GM23338 (cell line): ENCODE data around the gene OXT. TPM values are rescaled to one million over a fixed set of nuclear protein-coding genes. Genes with fewer than 3 reads are reported as not detected.

Experiments
- ATAC-seq: fragments of 200-7000 bp; cut with Tn5 transposase; 3 replicates; pipeline ENCODE4 v1.9.1; 2020
- DNase-seq: peaks from one replicate; pipeline ENCODE4 v3.0.0-alpha.2; 2015; ENCODE audit warnings: low spot score
- H2AFZ ChIP-seq: fragments of 200-600 bp; sonication (generic); 2 replicates; pipeline ENCODE4 v1.8.0; 2016; ENCODE audit warnings: antibody characterized with exemption, mild to moderate bottlenecking, moderate library complexity
- H3F3A ChIP-seq: fragments of 200-600 bp; sonication (generic); replicated peaks from 2 replicates; pipeline ENCODE4 v1.8.0; 2017; ENCODE audit warnings: antibody characterized with exemption, mixed run types, low read depth
- H3K27ac ChIP-seq: fragments of 200-600 bp; sonication (generic); 2 replicates; pipeline ENCODE4 v1.6.1; 2016; ENCODE audit warnings: low read depth
- H3K27me3 ChIP-seq: fragments of 200-600 bp; sonication (generic); 2 replicates; pipeline ENCODE4 v1.8.0; 2016; ENCODE audit warnings: mild to moderate bottlenecking, mixed run types, moderate library complexity; ENCODE audit not compliant: insufficient read depth
- H3K36me3 ChIP-seq: fragments of 200-600 bp; sonication (generic); 2 replicates; pipeline ENCODE4 v1.8.0; 2016; ENCODE audit warnings: mild to moderate bottlenecking; ENCODE audit not compliant: insufficient read depth
- H3K4me1 ChIP-seq: fragments of 200-600 bp; sonication (generic); 2 replicates; pipeline ENCODE4 v1.8.0; 2016; ENCODE audit warnings: mild to moderate bottlenecking, moderate library complexity; ENCODE audit not compliant: insufficient read depth
- H3K4me2 ChIP-seq: fragments of 200-600 bp; sonication (generic); 2 replicates; pipeline ENCODE4 v1.7.1; 2017; ENCODE audit warnings: mixed run types
- H3K4me3 ChIP-seq: fragments of 200-600 bp; sonication (generic); 2 replicates; pipeline ENCODE4 v1.6.1; 2016; ENCODE audit warnings: mixed run types
- H3K79me2 ChIP-seq: fragments of 200-600 bp; sonication (generic); replicated peaks from 2 replicates; pipeline ENCODE4 v1.8.0; 2017; ENCODE audit warnings: mild to moderate bottlenecking; ENCODE audit not compliant: insufficient read depth
- H3K9me2 ChIP-seq: fragments of 200-600 bp; sonication (generic); 2 replicates; pipeline ENCODE4 v1.8.0; 2017; ENCODE audit not compliant: insufficient read depth
- H4K20me1 ChIP-seq: fragments of 200-600 bp; sonication (generic); replicated peaks from 2 replicates; pipeline ENCODE4 v1.8.0; 2017; ENCODE audit warnings: mild to moderate bottlenecking; ENCODE audit not compliant: insufficient read depth
- H3K27ac Mint-ChIP-seq: 2 replicates; pipeline ENCODE4 v1.8.0; 2020; ENCODE audit warnings: inconsistent platforms, mild to moderate bottlenecking, moderate library complexity, mixed read lengths
- H3K27me3 Mint-ChIP-seq: 3 replicates; pipeline ENCODE4 v1.8.0; 2022; ENCODE audit warnings: low read depth, mild to moderate bottlenecking, moderate library complexity, mixed read lengths, inconsistent platforms; ENCODE audit not compliant: insufficient read depth, poor library complexity
- H3K36me3 Mint-ChIP-seq: 3 replicates; pipeline ENCODE4 v1.8.0; 2021; ENCODE audit warnings: low read depth, mild to moderate bottlenecking, inconsistent platforms, moderate library complexity, mixed read lengths
- H3K4me1 Mint-ChIP-seq: 3 replicates; pipeline ENCODE4 v1.8.0; 2020; ENCODE audit warnings: mild to moderate bottlenecking, inconsistent platforms, mixed read lengths
- H3K4me3 Mint-ChIP-seq: 3 replicates; pipeline ENCODE4 v1.8.0; 2021; ENCODE audit warnings: moderate library complexity, mild to moderate bottlenecking, inconsistent platforms, mixed read lengths
- H3K9me3 Mint-ChIP-seq: 3 replicates; pipeline ENCODE4 v1.8.0; 2020; ENCODE audit warnings: moderate library complexity, mild to moderate bottlenecking, inconsistent platforms, mixed read lengths
- CREB1 ChIP-seq: fragments of 250-450 bp; sonication (Bioruptor Pico); IDR thresholded peaks from 2 replicates; pipeline ENCODE4 v1.5.0; 2020; ENCODE audit warnings: low read depth, mild to moderate bottlenecking, moderate library complexity
- EZH2 ChIP-seq: fragments of 200-600 bp; sonication (generic); IDR thresholded peaks from one replicate; pipeline ENCODE4 v1.8.0; 2017; ENCODE audit warnings: antibody characterized with exemption, mild to moderate bottlenecking, low read depth; ENCODE audit not compliant: unreplicated experiment
- EZH2phosphoT487 ChIP-seq: fragments of 200-600 bp; sonication (generic); IDR thresholded peaks from one replicate; pipeline ENCODE4 v1.8.1; 2018; ENCODE audit warnings: antibody characterized with exemption; ENCODE audit not compliant: unreplicated experiment
- NANOG ChIP-seq: IDR thresholded peaks from 2 replicates; pipeline ENCODE4 v1.6.1; 2016; ENCODE audit warnings: antibody characterized with exemption, borderline replicate concordance
- POLR2AphosphoS5 ChIP-seq: IDR thresholded peaks from 2 replicates; pipeline ENCODE4 v1.6.1; 2016; ENCODE audit warnings: antibody characterized with exemption, low read depth
- STAT1 ChIP-seq: IDR thresholded peaks from one replicate; pipeline ENCODE4 v1.6.1; 2016; ENCODE audit warnings: antibody characterized with exemption; ENCODE audit not compliant: unreplicated experiment
- ZNF114 ChIP-seq: fragments of 250-450 bp; sonication (Bioruptor Pico); IDR thresholded peaks from 2 replicates; pipeline ENCODE4 v1.5.0; 2020; ENCODE audit warnings: mild to moderate bottlenecking, moderate library complexity
- ZNF331 ChIP-seq: fragments of 250-450 bp; sonication (Bioruptor Pico); IDR thresholded peaks from 2 replicates; pipeline ENCODE4 v1.5.0; 2020; ENCODE audit warnings: low read depth, mild to moderate bottlenecking, moderate library complexity
- long read RNA-seq: library from polyadenylated mRNA; unstranded; transcript quantifications from one replicate; pipeline ENCODE4 v2.0.0, GENCODE V29; 2020; ENCODE audit not compliant: unreplicated experiment
- polyA plus RNA-seq: library from polyadenylated mRNA; unstranded; fragments of >200 nt; fragmentation: Nextera tagmentation; extraction: Ambion mirVana; gene quantifications from 2 replicates; pipeline ENCODE4 v1.2.1, GENCODE V29; 2016
- total RNA-seq: library from RNA; depleted of rRNA; stranded (reverse); fragments of >200 nt; shearing (Covaris generic); gene quantifications from 2 replicates; pipeline ENCODE4 v1.2.3, GENCODE V29; 2014; rRNA removed
- TF ChIP-seq, protein P1 (sequence below): IDR thresholded peaks from 2 replicates; pipeline ENCODE4 v1.6.1; 2016; ENCODE audit warnings: antibody characterized with exemption
- TF ChIP-seq, protein P2 (sequence below): fragments of 250-450 bp; sonication (Bioruptor Pico); IDR thresholded peaks from 2 replicates; pipeline ENCODE4 v1.5.0; 2020; ENCODE audit warnings: mild to moderate bottlenecking, moderate library complexity
- TF ChIP-seq, protein P3 (sequence below): IDR thresholded peaks from one replicate; pipeline ENCODE4 v1.6.1; 2018; ENCODE audit warnings: antibody characterized with exemption; ENCODE audit not compliant: unreplicated experiment

OXT gene
- not detected in 2 replicates for total RNA-seq
- polyA plus RNA-seq: 1.5 and 3.5 TPM in 2 replicates
- long read RNA-seq: 0 reads

DNA sequence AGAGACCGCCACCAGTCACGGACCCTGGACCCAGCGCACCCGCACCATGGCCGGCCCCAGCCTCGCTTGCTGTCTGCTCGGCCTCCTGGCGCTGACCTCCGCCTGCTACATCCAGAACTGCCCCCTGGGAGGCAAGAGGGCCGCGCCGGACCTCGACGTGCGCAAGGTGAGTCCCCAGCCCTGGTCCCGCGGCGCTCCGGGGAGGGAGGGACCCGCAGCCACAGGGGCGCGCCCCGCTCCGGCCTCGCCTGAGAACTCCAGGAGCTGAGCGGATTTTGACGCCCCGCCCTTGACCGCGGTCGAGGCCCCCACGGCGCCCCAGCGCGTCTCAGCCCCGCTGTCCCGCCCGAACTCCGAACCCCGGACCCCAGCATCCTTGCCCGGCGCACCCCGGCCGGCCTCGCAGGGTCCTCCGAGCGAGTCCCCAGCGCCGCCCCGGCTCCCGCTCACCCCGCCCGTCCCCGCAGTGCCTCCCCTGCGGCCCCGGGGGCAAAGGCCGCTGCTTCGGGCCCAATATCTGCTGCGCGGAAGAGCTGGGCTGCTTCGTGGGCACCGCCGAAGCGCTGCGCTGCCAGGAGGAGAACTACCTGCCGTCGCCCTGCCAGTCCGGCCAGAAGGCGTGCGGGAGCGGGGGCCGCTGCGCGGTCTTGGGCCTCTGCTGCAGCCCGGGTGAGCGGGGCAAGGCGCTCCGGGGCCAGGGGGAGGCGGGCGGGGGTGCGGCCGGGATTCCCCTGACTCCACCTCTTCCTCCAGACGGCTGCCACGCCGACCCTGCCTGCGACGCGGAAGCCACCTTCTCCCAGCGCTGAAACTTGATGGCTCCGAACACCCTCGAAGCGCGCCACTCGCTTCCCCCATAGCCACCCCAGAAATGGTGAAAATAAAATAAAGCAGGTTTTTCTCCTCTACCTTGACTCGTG is at the start of gene OXT:
Gene OXT (plus strand): TSS at position 11 of the 920 bp plus-strand sequence. CDS start 36 bp downstream, at position 47.
- no peaks in the 10 kb centered on the region for H3K36me3 ChIP-seq
- H4K20me1 ChIP-seq: no peaks in the 10 kb centered on the region
- Mint-ChIP-seq H3K4me1 (peaks cover 23% of the 10 kb centered on the region), H3K27ac (no peak within 1 kb of the TSS), H3K27me3 (peaks cover 36% of the 10 kb centered on the region), H3K36me3 (no peaks in the 10 kb centered on the region), H3K9me3 (no peaks in the 10 kb centered on the region), H3K4me3 (peak within 1 kb of the TSS; percentile 70)
- H3K4me3 ChIP-seq: peak within 1 kb of the TSS; percentile 64
- H3K27ac ChIP-seq: no peak within 1 kb of the TSS
- TF ChIP-seq, protein P1, sequence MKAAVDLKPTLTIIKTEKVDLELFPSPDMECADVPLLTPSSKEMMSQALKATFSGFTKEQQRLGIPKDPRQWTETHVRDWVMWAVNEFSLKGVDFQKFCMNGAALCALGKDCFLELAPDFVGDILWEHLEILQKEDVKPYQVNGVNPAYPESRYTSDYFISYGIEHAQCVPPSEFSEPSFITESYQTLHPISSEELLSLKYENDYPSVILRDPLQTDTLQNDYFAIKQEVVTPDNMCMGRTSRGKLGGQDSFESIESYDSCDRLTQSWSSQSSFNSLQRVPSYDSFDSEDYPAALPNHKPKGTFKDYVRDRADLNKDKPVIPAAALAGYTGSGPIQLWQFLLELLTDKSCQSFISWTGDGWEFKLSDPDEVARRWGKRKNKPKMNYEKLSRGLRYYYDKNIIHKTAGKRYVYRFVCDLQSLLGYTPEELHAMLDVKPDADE: no peak
- peak; percentile 38 for TF ChIP-seq EZH2
- TF ChIP-seq NANOG: no peak
- no peak for TF ChIP-seq EZH2phosphoT487
- TF ChIP-seq, protein P2, sequence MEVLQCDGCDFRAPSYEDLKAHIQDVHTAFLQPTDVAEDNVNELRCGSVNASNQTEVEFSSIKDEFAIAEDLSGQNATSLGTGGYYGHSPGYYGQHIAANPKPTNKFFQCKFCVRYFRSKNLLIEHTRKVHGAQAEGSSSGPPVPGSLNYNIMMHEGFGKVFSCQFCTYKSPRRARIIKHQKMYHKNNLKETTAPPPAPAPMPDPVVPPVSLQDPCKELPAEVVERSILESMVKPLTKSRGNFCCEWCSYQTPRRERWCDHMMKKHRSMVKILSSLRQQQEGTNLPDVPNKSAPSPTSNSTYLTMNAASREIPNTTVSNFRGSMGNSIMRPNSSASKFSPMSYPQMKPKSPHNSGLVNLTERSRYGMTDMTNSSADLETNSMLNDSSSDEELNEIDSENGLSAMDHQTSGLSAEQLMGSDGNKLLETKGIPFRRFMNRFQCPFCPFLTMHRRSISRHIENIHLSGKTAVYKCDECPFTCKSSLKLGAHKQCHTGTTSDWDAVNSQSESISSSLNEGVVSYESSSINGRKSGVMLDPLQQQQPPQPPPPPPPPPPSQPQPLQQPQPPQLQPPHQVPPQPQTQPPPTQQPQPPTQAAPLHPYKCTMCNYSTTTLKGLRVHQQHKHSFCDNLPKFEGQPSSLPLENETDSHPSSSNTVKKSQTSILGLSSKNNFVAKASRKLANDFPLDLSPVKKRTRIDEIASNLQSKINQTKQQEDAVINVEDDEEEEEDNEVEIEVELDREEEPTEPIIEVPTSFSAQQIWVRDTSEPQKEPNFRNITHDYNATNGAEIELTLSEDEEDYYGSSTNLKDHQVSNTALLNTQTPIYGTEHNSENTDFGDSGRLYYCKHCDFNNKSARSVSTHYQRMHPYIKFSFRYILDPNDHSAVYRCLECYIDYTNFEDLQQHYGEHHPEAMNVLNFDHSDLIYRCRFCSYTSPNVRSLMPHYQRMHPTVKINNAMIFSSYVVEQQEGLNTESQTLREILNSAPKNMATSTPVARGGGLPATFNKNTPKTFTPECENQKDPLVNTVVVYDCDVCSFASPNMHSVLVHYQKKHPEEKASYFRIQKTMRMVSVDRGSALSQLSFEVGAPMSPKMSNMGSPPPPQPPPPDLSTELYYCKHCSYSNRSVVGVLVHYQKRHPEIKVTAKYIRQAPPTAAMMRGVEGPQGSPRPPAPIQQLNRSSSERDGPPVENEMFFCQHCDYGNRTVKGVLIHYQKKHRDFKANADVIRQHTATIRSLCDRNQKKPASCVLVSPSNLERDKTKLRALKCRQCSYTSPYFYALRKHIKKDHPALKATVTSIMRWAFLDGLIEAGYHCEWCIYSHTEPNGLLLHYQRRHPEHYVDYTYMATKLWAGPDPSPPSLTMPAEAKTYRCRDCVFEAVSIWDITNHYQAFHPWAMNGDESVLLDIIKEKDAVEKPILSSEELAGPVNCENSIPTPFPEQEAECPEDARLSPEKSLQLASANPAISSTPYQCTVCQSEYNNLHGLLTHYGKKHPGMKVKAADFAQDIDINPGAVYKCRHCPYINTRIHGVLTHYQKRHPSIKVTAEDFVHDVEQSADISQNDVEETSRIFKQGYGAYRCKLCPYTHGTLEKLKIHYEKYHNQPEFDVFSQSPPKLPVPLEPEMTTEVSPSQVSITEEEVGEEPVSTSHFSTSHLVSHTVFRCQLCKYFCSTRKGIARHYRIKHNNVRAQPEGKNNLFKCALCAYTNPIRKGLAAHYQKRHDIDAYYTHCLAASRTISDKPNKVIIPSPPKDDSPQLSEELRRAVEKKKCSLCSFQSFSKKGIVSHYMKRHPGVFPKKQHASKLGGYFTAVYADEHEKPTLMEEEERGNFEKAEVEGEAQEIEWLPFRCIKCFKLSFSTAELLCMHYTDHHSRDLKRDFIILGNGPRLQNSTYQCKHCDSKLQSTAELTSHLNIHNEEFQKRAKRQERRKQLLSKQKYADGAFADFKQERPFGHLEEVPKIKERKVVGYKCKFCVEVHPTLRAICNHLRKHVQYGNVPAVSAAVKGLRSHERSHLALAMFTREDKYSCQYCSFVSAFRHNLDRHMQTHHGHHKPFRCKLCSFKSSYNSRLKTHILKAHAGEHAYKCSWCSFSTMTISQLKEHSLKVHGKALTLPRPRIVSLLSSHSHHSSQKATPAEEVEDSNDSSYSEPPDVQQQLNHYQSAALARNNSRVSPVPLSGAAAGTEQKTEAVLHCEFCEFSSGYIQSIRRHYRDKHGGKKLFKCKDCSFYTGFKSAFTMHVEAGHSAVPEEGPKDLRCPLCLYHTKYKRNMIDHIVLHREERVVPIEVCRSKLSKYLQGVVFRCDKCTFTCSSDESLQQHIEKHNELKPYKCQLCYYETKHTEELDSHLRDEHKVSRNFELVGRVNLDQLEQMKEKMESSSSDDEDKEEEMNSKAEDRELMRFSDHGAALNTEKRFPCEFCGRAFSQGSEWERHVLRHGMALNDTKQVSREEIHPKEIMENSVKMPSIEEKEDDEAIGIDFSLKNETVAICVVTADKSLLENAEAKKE: no peak
- TF ChIP-seq ZNF114 (CRISPR knock-in tag): no peak
- TF ChIP-seq, protein P3, sequence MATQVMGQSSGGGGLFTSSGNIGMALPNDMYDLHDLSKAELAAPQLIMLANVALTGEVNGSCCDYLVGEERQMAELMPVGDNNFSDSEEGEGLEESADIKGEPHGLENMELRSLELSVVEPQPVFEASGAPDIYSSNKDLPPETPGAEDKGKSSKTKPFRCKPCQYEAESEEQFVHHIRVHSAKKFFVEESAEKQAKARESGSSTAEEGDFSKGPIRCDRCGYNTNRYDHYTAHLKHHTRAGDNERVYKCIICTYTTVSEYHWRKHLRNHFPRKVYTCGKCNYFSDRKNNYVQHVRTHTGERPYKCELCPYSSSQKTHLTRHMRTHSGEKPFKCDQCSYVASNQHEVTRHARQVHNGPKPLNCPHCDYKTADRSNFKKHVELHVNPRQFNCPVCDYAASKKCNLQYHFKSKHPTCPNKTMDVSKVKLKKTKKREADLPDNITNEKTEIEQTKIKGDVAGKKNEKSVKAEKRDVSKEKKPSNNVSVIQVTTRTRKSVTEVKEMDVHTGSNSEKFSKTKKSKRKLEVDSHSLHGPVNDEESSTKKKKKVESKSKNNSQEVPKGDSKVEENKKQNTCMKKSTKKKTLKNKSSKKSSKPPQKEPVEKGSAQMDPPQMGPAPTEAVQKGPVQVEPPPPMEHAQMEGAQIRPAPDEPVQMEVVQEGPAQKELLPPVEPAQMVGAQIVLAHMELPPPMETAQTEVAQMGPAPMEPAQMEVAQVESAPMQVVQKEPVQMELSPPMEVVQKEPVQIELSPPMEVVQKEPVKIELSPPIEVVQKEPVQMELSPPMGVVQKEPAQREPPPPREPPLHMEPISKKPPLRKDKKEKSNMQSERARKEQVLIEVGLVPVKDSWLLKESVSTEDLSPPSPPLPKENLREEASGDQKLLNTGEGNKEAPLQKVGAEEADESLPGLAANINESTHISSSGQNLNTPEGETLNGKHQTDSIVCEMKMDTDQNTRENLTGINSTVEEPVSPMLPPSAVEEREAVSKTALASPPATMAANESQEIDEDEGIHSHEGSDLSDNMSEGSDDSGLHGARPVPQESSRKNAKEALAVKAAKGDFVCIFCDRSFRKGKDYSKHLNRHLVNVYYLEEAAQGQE: no peak
- TF ChIP-seq POLR2AphosphoS5: peak; percentile 42
- TF ChIP-seq CREB1 (CRISPR knock-in tag): 0 out of 2 replicates have a peak, but pooled peaks have one; percentile 5
- no peak for TF ChIP-seq STAT1
- no peak for TF ChIP-seq ZNF331
- peaks cover 42% of the 10 kb centered on the region for H3K27me3 ChIP-seq
- 0 out of 2 replicates have a peak, but pooled peaks cover 3% of the 10 kb centered on the region for H3F3A ChIP-seq
- ATAC-seq: peak; percentile 78
- H3K4me1 ChIP-seq: peaks cover 7% of the 10 kb centered on the region; the same call in 1 of the 2 replicates
- 0 out of 2 replicates have a peak, but pooled peaks cover 3% of the 10 kb centered on the region for H3K9me2 ChIP-seq
- H3K4me2 ChIP-seq: peak within 1 kb of the TSS; percentile 79
- no peaks in the 10 kb centered on the region for H3K79me2 ChIP-seq
- peak within 1 kb of the TSS; percentile 97 for H2AFZ ChIP-seq
- peak; percentile 81 for DNase-seq
